Peyer's patch (tissue), 4 donors: Measurements from ENCODE around the gene DTX3L. TPM values are rescaled to one million over a fixed set of nuclear protein-coding genes. Genes with fewer than 3 reads are reported as not detected.

Experiments
- DNase-seq, 3 donors: peaks; one replicate each; pipeline ENCODE4 v3.0.0-alpha.2; 2017 to 2019
- H3K27ac ChIP-seq, 4 donors: fragments of 200-600 bp; sonication (generic); one replicate each; pipeline ENCODE4 v1.5.1; 2016 to 2019
- H3K27me3 ChIP-seq, 2 donors: fragments of 200-600 bp; sonication (generic); one replicate each; pipeline ENCODE4 v1.5.1; 2019
- H3K36me3 ChIP-seq, 3 donors: fragments of 200-600 bp; sonication (generic); one replicate each; pipeline ENCODE4 v1.5.1; 2016 to 2019
- H3K4me1 ChIP-seq, 4 donors: fragments of 200-600 bp; sonication (generic); one replicate each; pipeline ENCODE4 v1.5.1; 2016 to 2019
- H3K4me3 ChIP-seq, 4 donors: fragments of 200-600 bp; sonication (generic); 1 replicate in 3 of 4; 2 replicates in 1 of 4; pipeline ENCODE4 v1.5.1; 2016 to 2019; ENCODE audit warnings: mild to moderate bottlenecking in 1 of 4
- H3K9me3 ChIP-seq, 4 donors: fragments of 200-600 bp; sonication (generic); one replicate each; pipeline ENCODE4 v1.5.1; 2016 to 2019; ENCODE audit warnings: mild to moderate bottlenecking in 1 of 4
- POLR2A ChIP-seq, 2 donors: fragments of 450-650 bp; IDR thresholded peaks; one replicate each; pipeline ENCODE4 v1.5.1; 2017; ENCODE audit warnings: antibody characterized with exemption in 2 of 2, mild to moderate bottlenecking in 2 of 2, moderate library complexity in 2 of 2
- total RNA-seq, 4 donors: library from RNA; depleted of rRNA; stranded (reverse); fragments of >200 nt; gene quantifications; one replicate each; pipeline ENCODE4 v1.1.0, GENCODE V29; 2016
- TF ChIP-seq, protein P1 (sequence below), 6 experiments: fragments of 450-650 bp in 4 of 6; fragments of 200-600 bp in 2 of 6; sonication (generic) in 1 of 6; IDR thresholded peaks; one replicate each; pipeline ENCODE4 v1.5.1; 2017 to 2019; ENCODE audit warnings: antibody characterized with exemption in 6 of 6, mild to moderate bottlenecking in 3 of 6, moderate library complexity in 1 of 6

The DTX3L gene
- total RNA-seq, 4 donors from 2014 or later, result 31.2 to 47.3 (median 33.7) TPM

DNA sequence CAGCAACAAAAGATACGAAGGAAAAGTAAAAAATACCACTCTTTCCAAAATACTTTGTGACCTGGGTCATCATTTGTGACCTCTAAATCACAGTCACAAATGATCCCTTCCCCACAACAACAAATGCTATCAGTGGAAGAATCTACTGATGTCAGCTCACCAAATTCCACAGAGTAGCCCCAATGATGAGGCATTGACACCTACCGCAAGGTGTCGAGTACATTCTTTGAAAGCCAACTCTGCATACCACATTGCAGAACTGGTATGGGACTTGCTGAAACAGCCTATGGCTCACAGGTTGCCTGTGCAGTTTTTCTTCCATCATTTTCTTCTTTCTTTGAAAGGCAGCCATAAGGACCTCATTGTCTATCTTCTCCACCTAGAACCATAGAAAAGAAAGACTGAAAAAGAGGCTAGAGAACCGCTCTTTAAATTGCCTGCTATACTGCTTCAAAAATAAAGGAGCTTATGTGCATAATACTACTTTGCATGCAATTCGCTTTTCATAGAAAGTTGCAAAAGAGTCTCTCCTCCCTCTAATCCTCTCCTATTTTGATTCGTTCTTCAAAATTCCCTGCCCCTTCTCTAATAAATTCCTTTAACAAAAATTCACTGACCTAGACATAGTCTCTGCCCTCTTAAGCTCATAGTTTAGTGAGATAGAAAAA lies 28.0 kb upstream of the DTX3L start:
- H3K4me3 ChIP-seq, result no peak overlapping the region
- H3K27ac ChIP-seq, result no peak overlapping the region
- H3K4me1 ChIP-seq, result no peaks in the 10 kb centered on the region
- peaks cover 0 to 97% (median 0%) of the 10 kb centered on the region in 3 donors for H3K36me3 ChIP-seq
- H3K27me3 ChIP-seq, result no peaks in the 10 kb centered on the region
- no peak for TF ChIP-seq POLR2A (IDR thresholded peaks at IDR 0.05)
- TF ChIP-seq, protein P1, sequence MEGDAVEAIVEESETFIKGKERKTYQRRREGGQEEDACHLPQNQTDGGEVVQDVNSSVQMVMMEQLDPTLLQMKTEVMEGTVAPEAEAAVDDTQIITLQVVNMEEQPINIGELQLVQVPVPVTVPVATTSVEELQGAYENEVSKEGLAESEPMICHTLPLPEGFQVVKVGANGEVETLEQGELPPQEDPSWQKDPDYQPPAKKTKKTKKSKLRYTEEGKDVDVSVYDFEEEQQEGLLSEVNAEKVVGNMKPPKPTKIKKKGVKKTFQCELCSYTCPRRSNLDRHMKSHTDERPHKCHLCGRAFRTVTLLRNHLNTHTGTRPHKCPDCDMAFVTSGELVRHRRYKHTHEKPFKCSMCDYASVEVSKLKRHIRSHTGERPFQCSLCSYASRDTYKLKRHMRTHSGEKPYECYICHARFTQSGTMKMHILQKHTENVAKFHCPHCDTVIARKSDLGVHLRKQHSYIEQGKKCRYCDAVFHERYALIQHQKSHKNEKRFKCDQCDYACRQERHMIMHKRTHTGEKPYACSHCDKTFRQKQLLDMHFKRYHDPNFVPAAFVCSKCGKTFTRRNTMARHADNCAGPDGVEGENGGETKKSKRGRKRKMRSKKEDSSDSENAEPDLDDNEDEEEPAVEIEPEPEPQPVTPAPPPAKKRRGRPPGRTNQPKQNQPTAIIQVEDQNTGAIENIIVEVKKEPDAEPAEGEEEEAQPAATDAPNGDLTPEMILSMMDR (IDR thresholded peaks at IDR 0.05), result no peak
- no peaks in the 10 kb centered on the region for H3K9me3 ChIP-seq
- DNase-seq, result no peak

DNA sequence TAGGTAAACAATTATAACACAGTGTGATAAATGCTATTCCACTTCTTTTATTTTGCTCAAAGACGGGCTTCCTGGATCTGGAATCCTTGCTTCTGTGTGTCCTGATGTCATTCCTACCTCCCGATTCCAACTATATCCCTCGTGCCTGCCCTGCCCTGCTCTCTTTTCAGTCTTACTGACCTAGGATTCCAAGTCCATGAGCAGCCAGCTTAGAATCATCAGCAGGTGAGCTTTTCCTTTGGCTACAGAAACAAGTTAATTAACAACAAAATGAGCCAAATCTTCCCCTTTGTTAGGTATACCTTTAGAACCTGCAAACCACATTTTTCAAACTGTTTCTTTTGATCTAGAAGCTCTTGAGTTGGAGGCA lies 27.5 kb upstream of the DTX3L start:
- no peak overlapping the region for H3K27ac ChIP-seq
- TF ChIP-seq, protein P1 (IDR thresholded peaks at IDR 0.05), result no peak
- TF ChIP-seq POLR2A (IDR thresholded peaks at IDR 0.05), result no peak
- H3K9me3 ChIP-seq, result no peaks in the 10 kb centered on the region
- no peak for DNase-seq
- H3K4me1 ChIP-seq, result no peaks in the 10 kb centered on the region
- H3K4me3 ChIP-seq, result no peak overlapping the region
- H3K36me3 ChIP-seq, result peaks cover 0 to 98% (median 0%) of the 10 kb centered on the region in 3 donors
- H3K27me3 ChIP-seq, result no peaks in the 10 kb centered on the region

DNA sequence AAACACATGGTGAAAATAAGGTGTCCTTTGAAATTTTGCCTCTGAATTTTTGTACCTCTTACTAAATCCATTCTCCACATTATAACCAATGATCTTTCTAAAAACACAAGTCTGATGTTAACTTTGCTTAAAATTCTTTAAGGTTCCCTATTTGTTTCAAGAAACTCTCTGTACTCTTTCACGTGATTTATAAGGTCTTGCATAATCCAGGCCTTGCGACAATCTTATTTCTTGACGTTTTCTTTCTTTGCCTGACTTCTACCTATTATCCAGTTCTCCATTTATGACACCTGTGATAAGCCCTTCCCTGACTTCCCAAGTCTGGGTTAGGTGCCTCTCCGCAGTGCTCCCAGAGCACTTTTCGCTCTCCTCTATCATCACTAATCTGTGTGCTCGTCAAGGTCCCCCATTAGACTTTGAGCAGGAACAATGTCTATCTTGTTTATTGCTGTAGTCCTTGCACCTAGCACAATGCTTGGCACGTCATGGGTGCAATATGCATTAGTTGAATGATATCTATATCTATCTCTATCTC lies 25.1 kb upstream of the DTX3L start:
- Histone ChIP-seq H3K36me3 (peaks cover 0 to 85% (median 0%) of the 10 kb centered on the region in 3 donors), H3K4me1 (no peaks in the 10 kb centered on the region), H3K9me3 (no peaks in the 10 kb centered on the region), H3K4me3 (no peak overlapping the region), H3K27ac (no peak overlapping the region), H3K27me3 (no peaks in the 10 kb centered on the region)
- DNase-seq, result no peak
- no peak for TF ChIP-seq POLR2A (IDR thresholded peaks at IDR 0.05)
- TF ChIP-seq, protein P1 (IDR thresholded peaks at IDR 0.05), result no peak

DNA sequence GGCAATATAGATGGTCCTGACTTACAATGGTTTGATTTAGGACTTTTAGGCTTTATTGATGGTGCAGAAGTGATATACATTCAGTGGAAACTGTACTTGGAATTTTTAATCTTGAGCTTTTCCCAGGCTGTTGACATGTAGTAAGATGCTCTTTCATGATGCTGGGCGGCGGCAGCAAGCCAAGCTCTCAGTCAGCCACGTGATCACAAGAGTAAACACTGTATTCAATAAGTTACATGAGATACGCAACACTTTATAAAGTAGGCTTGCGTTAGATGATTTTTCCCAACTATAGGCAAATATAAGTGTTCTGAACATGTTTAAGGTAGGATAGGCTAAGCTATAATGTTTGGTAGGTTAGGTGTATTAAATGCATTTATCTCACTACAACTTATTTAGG lies 18.0 kb upstream of the DTX3L start:
- H3K9me3 ChIP-seq, result no peaks in the 10 kb centered on the region
- no peak for TF ChIP-seq POLR2A (IDR thresholded peaks at IDR 0.05)
- TF ChIP-seq, protein P1 (IDR thresholded peaks at IDR 0.05), result no peak
- no peak overlapping the region for H3K27ac ChIP-seq
- no peaks in the 10 kb centered on the region for H3K4me1 ChIP-seq
- peaks cover 0 to 70% (median 0%) of the 10 kb centered on the region in 3 donors for H3K36me3 ChIP-seq
- no peak overlapping the region for H3K4me3 ChIP-seq
- no peak for DNase-seq
- no peaks in the 10 kb centered on the region for H3K27me3 ChIP-seq

DNA sequence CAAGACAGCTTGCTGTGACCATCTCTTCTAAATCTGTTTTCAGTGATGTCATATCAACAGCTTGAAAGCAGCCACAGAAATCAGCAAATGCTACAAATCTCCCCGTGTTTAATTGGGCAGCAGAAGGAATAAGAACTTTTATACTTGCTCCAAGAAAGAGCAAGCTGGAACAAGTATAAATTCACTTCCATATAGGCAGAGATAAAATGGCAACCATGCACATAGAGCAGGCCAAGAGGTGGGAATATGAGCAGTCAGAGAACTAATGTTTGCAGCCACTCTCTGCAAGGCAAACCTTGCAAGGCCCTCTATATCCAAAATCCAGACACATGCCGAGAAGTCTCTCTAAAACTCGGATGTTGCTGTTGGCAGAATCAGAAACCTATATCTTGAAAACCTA lies 16.1 kb upstream of the DTX3L start:
- no peaks in the 10 kb centered on the region for H3K9me3 ChIP-seq
- peaks cover 0 to 81% (median 0%) of the 10 kb centered on the region in 3 donors for H3K36me3 ChIP-seq
- H3K4me1 ChIP-seq, result no peaks in the 10 kb centered on the region
- no peak overlapping the region for H3K27ac ChIP-seq
- H3K27me3 ChIP-seq, result no peaks in the 10 kb centered on the region
- TF ChIP-seq, protein P1 (IDR thresholded peaks at IDR 0.05), result no peak
- no peak for TF ChIP-seq POLR2A (IDR thresholded peaks at IDR 0.05)
- H3K4me3 ChIP-seq, result no peak overlapping the region
- no peak for DNase-seq
